HG02571 (cell line): ENCODE results near the gene CCL17.
"Not testable (repeated sequence)": the region's sequence is repeated elsewhere in the genome, so short reads cannot be mapped to it uniquely, and the experiment has no call there.

Experiments
- ATAC-seq: cut with Tn5 transposase; IDR thresholded peaks from one replicate; pipeline ENCODE4 v1.9.1; 2021; ENCODE audit warnings: mild to moderate bottlenecking, moderate library complexity; ENCODE audit not compliant: unreplicated experiment

Gene CCL17

DNA sequence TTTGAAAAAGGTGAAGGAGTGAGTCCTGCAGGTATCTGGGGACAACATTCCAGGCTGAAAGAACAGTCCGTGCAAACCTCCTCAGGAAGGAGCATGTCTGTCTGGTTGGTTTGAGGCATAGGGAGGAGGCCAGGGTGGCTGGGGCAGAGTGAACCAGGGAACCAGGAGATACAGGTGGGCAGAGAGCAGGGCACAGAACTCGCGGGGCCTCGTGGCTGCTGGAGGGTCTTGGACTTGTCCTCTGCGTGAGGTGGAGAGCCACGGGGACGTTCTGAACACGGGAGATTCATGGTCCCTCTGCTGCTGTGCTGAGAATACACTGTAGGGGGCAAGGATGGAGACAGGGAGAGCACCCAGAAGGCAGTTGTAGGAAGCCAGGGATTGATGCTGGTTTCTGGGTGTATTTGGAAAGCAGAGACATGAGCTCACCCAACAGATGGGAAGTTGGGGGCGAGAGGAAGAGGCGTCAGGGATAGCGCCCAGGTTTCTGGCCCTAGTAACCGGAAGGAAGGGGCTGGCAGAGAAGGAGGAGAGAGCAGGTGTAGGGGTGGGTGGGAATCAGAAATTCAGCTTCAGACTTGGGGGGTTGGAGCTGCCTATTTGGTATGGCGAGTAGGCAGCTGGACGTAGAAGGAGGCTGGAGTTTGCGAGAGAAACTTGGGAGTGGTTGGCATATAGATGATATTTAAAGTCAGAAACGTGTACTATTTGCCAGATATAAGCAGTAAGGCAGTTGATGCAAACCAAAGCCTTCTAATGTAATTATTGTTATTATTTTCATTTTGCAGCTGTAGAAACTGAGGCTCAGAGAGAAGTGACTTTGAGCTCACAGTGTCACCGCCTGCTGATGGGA, at the start of gene CCL17:
CCL17 (plus strand) TSS at position 803 of the 853 bp plus-strand sequence. CDS start 9,166 bp downstream, outside the sequence.
- ATAC-seq = no peak

- no peak for ATAC-seq
These were observed 48.6 kb upstream of the CCL17 start for GRCh38 chr16:57355898-57356414.

- ATAC-seq = no peak
These were observed 48.0 kb upstream of the CCL17 start for GRCh38 chr16:57356547-57356946.

DNA sequence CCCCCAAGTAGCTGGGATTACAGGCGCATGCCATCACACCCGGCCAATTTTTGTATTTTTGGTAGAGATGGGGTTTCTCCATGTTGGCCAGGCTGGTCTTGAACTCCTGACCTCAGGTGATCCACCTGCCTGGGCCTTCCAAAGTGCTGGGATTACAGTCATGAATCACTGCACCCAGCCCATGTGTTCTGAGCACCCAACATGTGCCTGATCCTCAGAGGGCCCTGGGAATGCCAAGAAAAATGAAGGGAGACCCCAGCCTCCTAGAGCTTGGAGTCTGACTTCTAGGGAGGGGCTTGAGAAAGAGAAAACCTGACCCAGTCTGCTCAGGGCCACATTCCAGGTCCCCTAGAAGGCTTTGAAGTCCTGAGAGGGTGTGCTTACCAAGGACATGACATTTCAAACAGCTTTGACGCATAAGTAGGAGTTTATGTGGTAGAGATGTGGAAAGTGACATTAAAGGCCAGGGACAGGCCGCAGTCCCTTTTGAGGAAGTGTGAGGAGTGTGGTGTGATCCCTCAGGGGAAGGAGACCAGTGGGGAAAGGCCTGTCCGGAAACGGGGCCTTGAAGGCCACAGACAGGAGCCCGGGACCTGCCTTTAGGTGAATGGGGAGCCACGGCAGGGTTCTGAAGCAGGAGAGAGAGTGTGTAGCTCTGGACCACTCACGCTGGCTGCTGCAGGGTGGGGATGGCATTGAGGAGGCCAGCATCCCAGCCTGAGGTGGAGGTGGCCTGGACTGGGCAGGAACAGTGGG, 47.1 kb upstream of the CCL17 start:
- ATAC-seq = no peak

DNA sequence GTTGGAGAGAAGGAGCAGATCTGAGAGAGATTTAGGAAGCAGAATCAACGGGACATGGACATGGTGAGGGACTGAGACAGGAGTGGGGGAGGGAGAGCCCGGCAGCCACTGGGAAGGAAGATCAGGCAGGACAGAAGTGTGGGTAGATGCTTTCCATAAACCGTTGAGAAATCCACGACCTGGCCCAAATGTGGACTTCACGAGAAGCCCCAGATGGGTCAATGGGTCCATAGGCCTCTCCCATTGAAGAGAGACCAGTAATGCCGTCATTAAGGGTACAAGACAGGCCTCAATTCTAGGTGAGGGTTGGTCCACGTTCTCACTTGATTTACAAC, 46.5 kb upstream of the CCL17 start:
- ATAC-seq = no peak

DNA sequence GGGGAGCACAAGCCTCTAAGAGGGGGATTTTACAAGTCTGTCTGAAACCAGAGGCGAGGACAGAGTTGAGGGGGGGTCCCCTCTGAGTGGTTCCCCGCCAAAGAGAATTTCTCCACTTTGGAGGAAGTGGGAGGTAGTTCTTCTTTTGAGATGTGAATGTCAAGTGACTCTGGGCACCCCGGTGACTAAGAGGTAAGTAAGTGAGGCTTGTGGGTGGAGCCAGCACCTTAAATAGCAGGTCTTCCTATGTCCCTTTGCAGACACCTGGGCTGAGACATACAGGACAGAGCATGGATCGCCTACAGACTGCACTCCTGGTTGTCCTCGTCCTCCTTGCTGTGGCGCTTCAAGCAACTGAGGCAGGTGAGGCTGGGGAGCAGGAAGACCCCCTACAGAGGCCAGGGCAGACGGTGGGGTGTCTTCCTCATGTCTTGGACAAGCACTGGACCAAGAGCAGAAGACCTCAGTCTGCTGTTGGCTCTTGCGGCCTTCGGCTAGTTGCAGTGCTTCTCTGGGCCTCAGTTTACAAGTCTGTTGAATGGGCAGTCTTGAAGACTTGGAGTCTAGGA, 46.0 kb upstream of the CCL17 start, which contains the start of gene CCL22:
CCL22 (plus strand) TSS at position 257 of the 569 bp plus-strand sequence; CDS start at position 291, 34 bp downstream.
- ATAC-seq = no peak

DNA sequence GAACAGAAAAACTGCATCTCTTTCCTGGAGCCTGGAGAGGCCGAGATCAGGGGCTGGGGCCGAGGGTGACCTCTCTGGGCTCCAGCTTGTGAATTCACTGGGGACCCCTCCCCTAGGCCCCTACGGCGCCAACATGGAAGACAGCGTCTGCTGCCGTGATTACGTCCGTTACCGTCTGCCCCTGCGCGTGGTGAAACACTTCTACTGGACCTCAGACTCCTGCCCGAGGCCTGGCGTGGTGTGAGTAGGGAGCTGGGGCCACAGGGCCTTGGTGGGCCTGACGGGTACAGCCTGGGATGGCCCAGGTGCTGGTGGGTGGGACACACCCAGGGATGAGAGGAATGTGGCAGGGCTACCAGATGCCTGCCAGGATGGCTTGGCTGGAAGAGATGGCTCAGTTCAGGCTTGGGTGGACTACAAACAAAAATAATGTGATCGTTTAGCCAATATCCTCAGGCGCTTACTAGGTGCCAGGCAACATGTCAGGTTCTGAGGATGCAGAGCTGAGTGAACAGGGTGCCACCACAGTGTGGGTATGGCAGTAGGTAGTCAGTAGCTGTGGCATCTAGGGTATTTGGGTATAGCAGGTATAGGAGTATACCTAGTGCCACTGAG, 44.1 kb upstream of the CCL17 start:
- ATAC-seq = no peak

DNA sequence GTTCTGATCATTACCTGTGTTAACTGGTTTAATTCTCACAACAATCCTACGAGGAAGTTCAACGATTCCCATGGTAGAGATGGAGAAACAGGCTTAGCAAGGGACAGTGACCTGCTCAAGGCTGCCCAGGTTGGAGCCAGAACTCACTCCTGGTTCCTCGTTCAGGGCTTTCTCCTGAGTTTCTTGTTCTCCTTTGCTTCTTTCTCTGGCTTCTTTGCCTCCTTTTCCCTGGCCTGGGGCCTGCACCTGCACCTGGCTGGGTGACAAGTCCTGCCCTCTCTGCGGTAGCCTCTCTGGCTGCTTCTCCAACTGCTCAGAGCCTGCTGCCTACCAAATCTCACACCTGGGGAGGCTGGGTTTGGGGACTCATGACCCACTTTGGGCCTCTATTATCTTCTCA, 43.2 kb upstream of the CCL17 start:
- no peak for ATAC-seq

GRCh38 chr16:57364143-57364542, 40.4 kb upstream of the CCL17 start:
- no peak for ATAC-seq

DNA sequence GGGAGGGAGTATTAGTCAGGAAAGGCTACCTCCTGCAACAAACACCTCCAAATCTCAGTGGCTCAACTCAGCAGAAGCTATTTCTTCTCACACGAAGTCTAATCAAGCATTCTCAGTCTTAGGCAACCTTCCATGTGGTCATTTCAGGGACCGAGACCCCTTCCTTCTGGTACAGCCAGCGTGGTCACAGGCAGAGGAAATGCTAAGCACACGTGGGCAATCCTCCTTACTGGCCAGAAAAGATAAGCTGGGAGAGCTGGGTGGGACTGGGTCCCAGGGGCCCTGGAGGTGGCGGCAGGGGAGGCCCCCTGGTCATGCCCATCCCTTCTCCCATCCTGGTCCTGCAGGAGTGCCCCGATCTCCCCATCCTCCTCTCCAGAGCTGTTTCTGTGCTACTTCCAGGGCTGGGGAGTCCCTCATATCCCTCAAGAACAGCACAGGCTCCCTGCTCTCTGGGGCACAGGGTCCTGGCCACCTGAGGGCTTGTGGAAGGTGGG, 38.0 kb upstream of the CCL17 start:
- no peak for ATAC-seq

- no peak for ATAC-seq
These were observed 37.3 kb upstream of the CCL17 start for GRCh38 chr16:57367116-57367752.

DNA sequence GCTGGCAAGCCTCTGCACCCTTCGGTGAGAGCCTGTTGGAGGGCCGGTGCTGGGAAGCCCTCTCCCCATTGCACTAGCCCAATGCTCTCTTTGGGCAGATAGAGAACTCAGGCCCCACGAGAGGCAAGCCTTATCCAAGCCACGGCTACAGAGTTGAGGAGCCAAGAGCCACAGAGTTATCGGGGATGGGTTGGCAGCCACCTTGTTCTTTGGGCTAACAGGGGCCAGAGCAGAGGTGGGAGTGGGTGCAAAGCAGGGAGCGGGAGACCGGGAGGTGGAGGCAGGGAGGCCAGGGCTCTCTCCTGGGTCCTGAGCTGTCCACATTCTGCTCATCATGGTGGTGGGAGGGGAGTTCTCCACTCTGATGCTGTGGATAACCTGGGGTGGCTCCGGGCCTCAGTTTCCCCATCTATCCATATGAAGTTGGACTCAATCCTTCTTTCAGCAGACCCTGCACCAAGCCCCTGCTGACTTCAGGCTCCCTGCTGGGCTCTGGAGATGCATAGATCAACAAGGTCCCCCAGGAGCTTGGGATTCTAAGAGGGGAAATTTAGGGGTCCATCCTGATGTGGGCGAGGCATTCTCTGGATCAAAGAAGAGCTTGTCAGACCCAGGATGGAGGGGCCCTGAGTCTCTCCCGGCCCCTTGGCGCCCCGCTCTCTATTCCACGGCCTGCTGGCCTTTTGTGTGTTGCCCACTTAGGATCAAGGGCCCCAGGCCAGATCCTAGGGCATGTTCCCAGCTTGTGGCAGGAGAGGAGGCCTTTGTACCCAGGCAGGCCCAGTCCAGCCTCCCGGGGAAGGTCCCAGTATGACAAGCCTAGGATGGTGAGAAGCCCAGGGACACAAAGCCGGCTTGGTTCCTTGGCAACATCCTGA, 32.8 kb upstream of the CCL17 start:
- ATAC-seq = no peak

- ATAC-seq = no peak
These were observed 32.0 kb upstream of the CCL17 start, which contains the start of gene CX3CL1 for GRCh38 chr16:57372372-57373116. Gene CX3CL1 (plus strand): TSS chr16:57372490. CDS start chr16:57372569, 79 bp downstream.

DNA sequence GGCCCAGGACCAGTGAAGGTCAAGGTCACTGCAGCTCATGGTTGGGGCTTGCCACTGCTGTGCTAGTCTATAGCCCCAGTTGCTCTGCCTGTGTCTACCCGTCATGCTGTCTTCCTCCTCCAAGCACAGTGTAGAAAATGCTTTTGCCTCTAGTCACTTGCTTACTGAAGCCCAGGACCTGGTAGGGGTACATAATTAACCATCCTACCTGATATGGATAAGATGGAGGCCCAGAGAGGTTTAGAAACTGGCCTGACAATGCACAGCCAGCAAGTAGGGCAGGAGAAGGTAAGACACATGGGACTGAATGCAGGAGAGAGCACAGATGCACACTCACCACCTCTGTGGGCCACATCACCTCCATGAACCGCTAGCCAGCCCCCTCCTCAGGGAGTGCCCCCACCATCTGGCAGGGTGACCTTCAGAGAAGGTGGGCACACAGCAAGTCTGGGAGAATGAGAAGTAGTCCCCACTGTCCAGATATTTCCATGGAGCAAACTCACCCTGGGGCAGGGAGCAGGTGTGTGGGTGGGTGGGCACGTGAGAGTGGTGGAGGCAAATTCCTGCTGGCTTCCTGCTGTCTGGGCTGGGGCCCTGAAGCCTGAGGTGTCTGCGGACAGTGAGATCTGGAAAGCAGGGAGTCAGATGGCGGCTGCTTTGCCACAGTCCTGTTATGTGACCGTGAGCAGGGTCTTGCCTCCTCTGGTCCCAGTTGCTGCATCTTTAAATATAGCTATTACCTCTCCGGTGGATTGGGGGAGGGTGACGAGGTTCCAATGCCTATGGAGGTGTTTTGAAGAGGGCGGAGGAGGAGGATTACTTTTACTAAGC, 31.2 kb upstream of the CCL17 start:
- no peak for ATAC-seq

DNA sequence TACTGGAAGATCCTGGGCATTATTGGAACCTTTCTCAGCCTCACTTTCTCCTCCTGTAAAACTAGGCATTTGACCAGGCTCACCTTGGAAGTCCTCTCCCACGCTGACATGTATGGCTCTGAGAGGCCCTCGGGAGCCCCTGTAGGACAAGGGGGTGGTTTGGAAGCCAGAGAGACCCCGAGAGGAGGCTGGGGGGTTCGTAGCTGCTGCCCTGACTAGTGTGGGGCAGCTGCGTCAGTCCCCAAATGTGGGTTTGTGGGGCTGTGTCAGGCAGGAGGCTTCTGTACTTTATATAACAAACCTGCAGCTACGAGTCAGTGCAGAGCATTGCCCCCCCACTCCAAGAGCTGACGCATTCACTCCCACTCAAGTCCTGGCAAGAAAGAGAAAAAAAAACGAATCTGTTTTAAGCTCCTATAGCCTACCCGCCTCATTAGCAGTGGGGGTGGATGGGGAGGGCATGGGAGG, 30.5 kb upstream of the CCL17 start:
- no peak for ATAC-seq

DNA sequence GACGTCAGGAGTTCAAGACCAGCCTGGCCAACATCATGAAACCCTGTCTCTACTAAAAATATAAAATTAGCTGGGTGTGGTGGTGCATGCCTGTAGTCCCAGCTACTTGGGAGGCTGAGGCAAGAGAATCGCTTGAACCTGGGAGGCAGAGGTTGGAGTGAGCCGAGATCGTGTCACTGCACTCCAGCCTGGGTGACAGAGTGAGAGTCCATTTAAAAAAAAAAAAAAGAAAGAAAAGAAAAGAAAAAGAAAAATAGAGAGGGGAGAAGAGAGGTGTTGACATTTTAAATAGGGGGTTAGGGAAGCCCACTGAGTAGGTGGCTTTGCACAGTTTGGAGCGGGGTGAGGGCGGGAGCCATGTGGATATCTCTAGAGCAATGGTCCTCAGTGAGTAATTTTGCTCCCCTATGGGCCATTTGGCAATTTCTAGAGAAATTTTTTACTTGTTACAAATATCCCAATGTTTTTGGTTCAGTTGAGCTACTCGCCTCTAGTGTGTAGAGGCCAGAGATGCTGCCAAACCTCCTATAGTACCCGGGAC, 29.6 kb upstream of the CCL17 start:
- not testable (repeated sequence) for ATAC-seq

GRCh38 chr16:57376313-57376818, 28.2 kb upstream of the CCL17 start:
- ATAC-seq = no peak
